D721Med (cell line): ENCODE measurements around the gene XXYLT1.

Source experiments
- DNase-seq: peaks from one replicate; pipeline ENCODE4 v3.0.0; 2011; ENCODE audit warnings: low spot score; ENCODE audit not compliant: insufficient read length
- FAIRE-seq: peaks from 2 replicates; lab custom pipeline; 2011; peaks lifted over from hg19 to GRCh38; lab: Jason Lieb, UNC
- TF ChIP-seq, protein P1 (sequence below): IDR thresholded peaks from 2 replicates; pipeline ENCODE4 v1.5.1; 2012; ENCODE audit warnings: mild to moderate bottlenecking, control low read depth; ENCODE audit not compliant: insufficient read depth; ENCODE audit errors: missing control alignments

The XXYLT1 gene

DNA sequence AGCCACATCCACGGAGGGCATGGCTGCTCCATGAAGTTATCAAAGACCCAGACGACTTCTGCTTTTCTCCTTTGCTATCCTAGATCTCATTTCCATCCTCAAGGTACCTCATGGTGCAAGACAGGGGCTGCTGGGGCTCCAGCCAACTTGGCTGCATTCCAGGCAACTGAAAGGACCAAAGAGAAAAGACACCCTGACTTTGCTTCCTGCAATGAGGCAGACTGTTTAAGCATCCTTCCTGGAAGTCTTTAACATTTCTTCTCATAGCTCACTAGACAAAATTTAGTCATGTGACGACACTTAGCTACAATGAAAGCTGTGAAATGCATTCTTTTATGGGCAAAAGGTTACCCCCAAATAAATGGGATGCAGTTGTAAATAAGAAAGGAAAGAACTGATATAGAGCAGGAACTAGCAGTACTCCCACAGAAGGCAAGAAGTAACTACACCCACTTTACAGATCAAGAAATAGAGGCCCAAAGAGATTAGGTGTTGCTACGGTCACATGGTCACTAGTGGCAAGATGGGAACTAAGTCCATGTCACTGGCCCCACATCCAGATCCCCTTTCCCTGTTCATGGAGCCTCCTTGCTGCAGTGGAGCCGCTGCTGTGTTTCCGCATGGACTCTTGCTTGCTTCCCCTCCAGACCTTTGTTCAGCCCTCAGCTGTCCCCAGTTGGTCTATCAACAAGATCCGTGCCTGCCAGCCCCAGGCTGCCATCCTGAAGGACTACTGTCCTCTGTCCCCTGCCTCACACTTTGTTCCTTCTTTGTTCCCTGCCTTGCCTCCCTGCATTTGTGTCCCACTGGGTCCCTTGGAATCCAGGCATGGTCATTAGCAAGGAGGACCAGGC, 107.0 kb downstream of the XXYLT1 start:
- TF ChIP-seq, protein P1, sequence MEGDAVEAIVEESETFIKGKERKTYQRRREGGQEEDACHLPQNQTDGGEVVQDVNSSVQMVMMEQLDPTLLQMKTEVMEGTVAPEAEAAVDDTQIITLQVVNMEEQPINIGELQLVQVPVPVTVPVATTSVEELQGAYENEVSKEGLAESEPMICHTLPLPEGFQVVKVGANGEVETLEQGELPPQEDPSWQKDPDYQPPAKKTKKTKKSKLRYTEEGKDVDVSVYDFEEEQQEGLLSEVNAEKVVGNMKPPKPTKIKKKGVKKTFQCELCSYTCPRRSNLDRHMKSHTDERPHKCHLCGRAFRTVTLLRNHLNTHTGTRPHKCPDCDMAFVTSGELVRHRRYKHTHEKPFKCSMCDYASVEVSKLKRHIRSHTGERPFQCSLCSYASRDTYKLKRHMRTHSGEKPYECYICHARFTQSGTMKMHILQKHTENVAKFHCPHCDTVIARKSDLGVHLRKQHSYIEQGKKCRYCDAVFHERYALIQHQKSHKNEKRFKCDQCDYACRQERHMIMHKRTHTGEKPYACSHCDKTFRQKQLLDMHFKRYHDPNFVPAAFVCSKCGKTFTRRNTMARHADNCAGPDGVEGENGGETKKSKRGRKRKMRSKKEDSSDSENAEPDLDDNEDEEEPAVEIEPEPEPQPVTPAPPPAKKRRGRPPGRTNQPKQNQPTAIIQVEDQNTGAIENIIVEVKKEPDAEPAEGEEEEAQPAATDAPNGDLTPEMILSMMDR = no peak
- FAIRE-seq (no peak), DNase-seq (no peak)

DNA sequence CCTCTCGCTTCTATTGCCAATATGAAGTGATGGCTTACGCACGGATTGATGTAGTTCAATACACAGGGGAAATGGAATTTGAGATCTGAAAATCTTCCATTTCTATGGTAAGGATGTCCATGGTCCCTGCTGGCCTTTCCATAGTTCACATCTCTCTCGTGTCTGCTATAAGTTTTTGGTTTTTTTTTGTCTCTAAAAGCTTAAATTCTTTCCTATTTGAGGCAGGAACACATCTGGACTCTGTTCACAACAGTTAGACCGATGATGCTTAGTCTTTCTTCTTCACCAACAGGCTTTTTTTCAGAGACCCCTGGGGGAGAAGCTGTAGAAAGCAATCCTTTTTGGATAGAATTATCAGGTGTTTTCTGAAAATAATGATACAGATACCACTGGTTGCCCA, 108.1 kb downstream of the XXYLT1 start:
- FAIRE-seq (no peak), DNase-seq (no peak)
- TF ChIP-seq, protein P1 = no peak

DNA sequence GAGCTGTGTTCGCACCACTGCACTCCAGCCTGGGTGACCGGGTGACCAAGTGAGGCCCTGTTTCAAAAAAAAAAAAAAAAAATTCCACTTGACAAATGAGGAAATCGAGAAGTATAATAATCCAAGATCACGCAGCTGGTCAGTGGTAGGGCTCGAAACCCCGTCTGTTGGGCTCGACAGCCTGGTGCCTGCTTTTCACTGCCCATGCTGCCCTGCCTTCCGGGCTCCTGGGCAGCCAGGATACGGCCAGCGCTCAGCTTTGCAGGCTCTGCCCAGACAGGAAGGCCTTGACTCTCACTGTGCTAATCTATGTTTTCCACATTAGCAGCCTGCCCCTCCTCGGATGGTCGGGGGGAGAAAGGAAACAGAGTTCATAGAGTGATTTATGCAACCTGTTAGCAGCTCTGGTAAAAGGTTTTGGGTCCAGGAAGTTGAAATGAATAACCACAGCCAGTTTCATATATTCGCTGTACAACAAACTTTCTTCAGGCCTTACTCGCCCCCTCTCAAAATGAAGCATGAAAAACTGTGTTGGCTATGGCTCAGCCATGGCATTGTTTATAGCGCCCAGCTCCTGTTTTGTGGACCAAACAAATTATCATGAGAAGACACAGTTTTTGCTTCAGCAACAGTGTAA, 108.8 kb downstream of the XXYLT1 start:
- DNase-seq (no peak), FAIRE-seq (no peak)
- TF ChIP-seq, protein P1 = no peak

DNA sequence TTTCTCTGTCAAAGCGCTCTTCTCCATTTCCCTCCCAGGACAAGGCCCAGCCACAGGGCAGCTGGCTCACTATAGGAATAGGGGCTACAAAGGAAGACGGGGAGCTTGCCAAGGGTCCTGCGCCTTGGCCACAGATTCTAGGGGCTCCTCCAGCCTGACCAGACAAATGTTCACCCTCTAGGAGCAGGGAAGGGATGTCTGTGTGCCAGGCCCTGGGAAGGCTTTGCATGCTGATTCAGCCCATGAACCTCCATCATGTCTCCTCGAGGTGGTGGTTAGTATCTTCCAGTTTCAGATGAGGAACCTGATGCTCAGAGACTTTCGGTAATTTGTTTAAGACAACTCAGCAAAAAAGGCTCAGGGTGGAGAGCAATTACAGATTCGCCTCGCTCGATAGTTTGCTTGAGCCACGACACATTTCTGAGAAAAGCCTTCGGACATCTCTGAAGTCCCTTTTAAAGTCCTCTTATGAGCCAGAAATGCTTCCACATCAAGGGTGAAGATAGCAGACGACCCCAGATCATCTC, 110.0 kb downstream of the XXYLT1 start:
- no peak for FAIRE-seq
- TF ChIP-seq, protein P1 = no peak
- DNase-seq = no peak

DNA sequence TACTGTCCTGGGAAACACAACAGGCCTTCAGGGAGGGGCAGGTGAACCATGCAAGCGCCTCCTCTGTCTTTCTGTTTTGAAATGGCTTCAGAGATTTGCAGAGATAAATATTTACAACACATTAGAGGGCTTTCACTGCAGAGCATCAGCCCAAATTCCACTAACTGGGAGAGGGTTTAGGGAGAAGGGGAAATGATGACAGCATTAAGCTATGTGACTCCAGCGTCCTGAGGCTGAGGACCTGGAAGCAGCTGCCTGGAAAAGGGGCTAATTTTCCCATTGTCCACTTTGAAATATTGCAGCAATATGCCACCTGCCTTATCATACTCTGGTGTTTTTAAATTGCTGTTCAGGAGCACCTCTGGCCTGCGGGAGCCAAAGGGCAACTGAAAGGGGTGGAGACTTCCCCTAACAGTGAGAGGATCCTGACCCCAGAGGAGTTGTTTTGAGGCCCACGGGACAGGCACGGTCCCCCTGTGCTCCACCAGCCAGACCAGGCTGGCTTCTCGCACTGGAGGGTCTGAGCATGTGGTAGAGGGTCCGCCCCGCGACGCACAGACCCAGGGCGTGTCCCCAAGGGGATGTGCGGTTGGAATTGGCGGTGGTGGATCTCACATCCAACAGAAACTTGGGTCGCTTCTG, 110.6 kb downstream of the XXYLT1 start:
- FAIRE-seq (no peak), DNase-seq (no peak)
- TF ChIP-seq, protein P1 = no peak

DNA sequence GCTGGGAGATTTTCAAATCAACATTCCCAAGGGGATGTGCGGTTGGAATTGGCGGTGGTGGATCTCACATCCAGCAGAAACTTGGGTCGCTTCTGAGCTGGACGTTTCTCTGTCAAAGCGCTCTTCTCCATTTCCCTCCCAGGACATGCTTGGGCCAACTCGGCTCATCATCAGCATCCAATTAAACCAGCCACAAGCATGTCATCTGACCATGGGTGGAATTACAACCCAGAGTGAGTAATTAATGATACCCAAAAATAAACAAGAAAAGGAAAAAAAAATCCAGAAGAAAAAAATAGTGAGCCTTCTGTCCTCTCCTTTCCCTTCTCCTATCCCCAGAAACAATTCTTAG, 111.2 kb downstream of the XXYLT1 start:
- no peak for DNase-seq
- no peak for FAIRE-seq
- TF ChIP-seq, protein P1 = no peak
